H1 (cell line): ENCODE data around the gene VPS41. TPM values are rescaled to one million over a fixed set of nuclear protein-coding genes. Genes with fewer than 3 reads are reported as not detected.

Experiments used
- CTCF ChIA-PET: fragments of 300-600 bp; sonication (Branson Sonifier 250); formaldehyde crosslinking; loops from one replicate; lab custom pipeline; 2021; ENCODE audit not compliant: partially characterized antibody; lab: Charles Lee
- POLR2A ChIA-PET: fragments of 300-600 bp; sonication (Branson Sonifier 250); formaldehyde crosslinking; loops from one replicate; lab custom pipeline; 2021; ENCODE audit warnings: inconsistent platforms; ENCODE audit not compliant: partially characterized antibody; lab: Charles Lee
- DNase-seq, 2 experiments: peaks; one replicate each; pipeline versions ENCODE4 v3.0.0 to v3.0.0-alpha.2; 2010 to 2022; ENCODE audit warnings: low spot score in 2 of 2, low read depth in 1 of 2, mixed read lengths in 1 of 2
- FAIRE-seq: peaks from 2 replicates; lab custom pipeline; 2011; peaks lifted over from hg19 to GRCh38; lab: Jason Lieb, UNC
- H2AFZ ChIP-seq: 2 replicates; pipeline ENCODE4 v1.8.1; 2012; ENCODE audit warnings: low read length, inconsistent platforms
- H2AK5ac ChIP-seq: 2 replicates; pipeline ENCODE4 v1.6.1; 2013; ENCODE audit warnings: low read depth, low read length
- H2BK120ac ChIP-seq: replicated peaks from 2 replicates; pipeline ENCODE3; 2013; ENCODE audit warnings: low read depth, low read length, inconsistent platforms
- H2BK12ac ChIP-seq: 2 replicates; pipeline ENCODE4 v1.6.1; 2013; ENCODE audit warnings: low read depth, low read length
- H2BK15ac ChIP-seq: 2 replicates; pipeline ENCODE4 v1.6.1; 2013; ENCODE audit warnings: low read length
- H2BK20ac ChIP-seq: 2 replicates; pipeline ENCODE4 v1.6.1; 2013; ENCODE audit warnings: low read length
- H2BK5ac ChIP-seq: 2 replicates; pipeline ENCODE4 v1.6.1; 2013; ENCODE audit warnings: low read depth, low read length
- H3K14ac ChIP-seq: 2 replicates; pipeline ENCODE4 v1.6.1; 2013; ENCODE audit warnings: inconsistent platforms; ENCODE audit not compliant: insufficient read length
- H3K18ac ChIP-seq: 2 replicates; pipeline ENCODE4 v1.6.1; 2013; ENCODE audit warnings: low read length; ENCODE audit errors: extremely low read depth
- H3K23ac ChIP-seq: 2 replicates; pipeline ENCODE4 v1.6.1; 2013; ENCODE audit warnings: inconsistent platforms; ENCODE audit not compliant: insufficient read length
- H3K23me2 ChIP-seq: 2 replicates; pipeline ENCODE4 v1.6.1; 2013; ENCODE audit warnings: low read depth, low read length
- H3K27ac ChIP-seq: 2 replicates; pipeline ENCODE4 v1.6.1; 2011; ENCODE audit warnings: low read depth, low read length, inconsistent platforms
- H3K27me3 ChIP-seq, 4 experiments: replicated peaks in 1 of 4; 1 replicate in 1 of 4; 2 replicates in 3 of 4; pipeline versions ENCODE4 v1.6.1 to v1.8.1; 2011 to 2013; ENCODE audit warnings: low read length in 3 of 4, mild to moderate bottlenecking in 3 of 4, inconsistent platforms in 2 of 4, mixed read lengths in 2 of 4, moderate library complexity in 1 of 4; ENCODE audit not compliant: control insufficient read depth in 3 of 4, insufficient read depth in 3 of 4; ENCODE audit errors: extremely low read depth in 1 of 4
- H3K36me3 ChIP-seq, 4 experiments: 2 replicates each; pipeline versions ENCODE4 v1.6.1 to v1.8.1; 2011 to 2013; ENCODE audit warnings: mild to moderate bottlenecking in 4 of 4, low read length in 3 of 4, moderate library complexity in 2 of 4, control low read depth in 1 of 4, inconsistent platforms in 1 of 4; ENCODE audit not compliant: insufficient read depth in 4 of 4, control insufficient read depth in 2 of 4
- H3K4ac ChIP-seq: replicated peaks from 2 replicates; pipeline ENCODE3; 2013; ENCODE audit warnings: low read length, low read depth, mixed read lengths, inconsistent platforms; ENCODE audit not compliant: insufficient read length
- H3K4me1 ChIP-seq, 4 experiments: replicated peaks in 1 of 4; 1 replicate in 1 of 4; 2 replicates in 3 of 4; pipeline versions ENCODE4 v1.6.1 to v1.8.1; 2011 to 2013; ENCODE audit warnings: low read length in 3 of 4, inconsistent platforms in 2 of 4, mixed read lengths in 1 of 4; ENCODE audit not compliant: insufficient read depth in 4 of 4, control insufficient read depth in 3 of 4
- H3K4me2 ChIP-seq, 2 experiments: 2 replicates each; pipeline versions ENCODE4 v1.6.1 to v1.8.1; 2011 to 2013; ENCODE audit warnings: low read depth in 2 of 2, low read length in 2 of 2, control low read depth in 1 of 2, inconsistent platforms in 1 of 2, mild to moderate bottlenecking in 1 of 2; ENCODE audit not compliant: insufficient read depth in 1 of 2
- H3K4me3 ChIP-seq, 4 experiments: fragments of 200-600, 300-600 bp in 1 of 4; sonication (generic), shearing (Covaris generic), sonication (Bioruptor Twin) in 1 of 4; 2 replicates each; pipeline versions ENCODE4 v1.5.1 to v1.8.1; 2011 to 2016; ENCODE audit warnings: low read length in 4 of 4, low read depth in 3 of 4, control low read depth in 2 of 4, inconsistent platforms in 2 of 4, mild to moderate bottlenecking in 2 of 4, mixed read lengths in 1 of 4, moderate library complexity in 1 of 4; ENCODE audit not compliant: insufficient read depth in 2 of 4; ENCODE audit errors: extremely low read depth in 1 of 4
- H3K56ac ChIP-seq: replicated peaks from 2 replicates; pipeline ENCODE3; 2013; ENCODE audit warnings: low read depth, mild to moderate bottlenecking, mixed read lengths, low read length, inconsistent platforms; ENCODE audit not compliant: insufficient read length
- H3K79me1 ChIP-seq: 2 replicates; pipeline ENCODE4 v1.6.1; 2013; ENCODE audit warnings: low read depth, low read length, control low read depth
- H3K79me2 ChIP-seq, 2 experiments: 2 replicates each; pipeline versions ENCODE4 v1.6.1 to v1.8.1; 2012 to 2013; ENCODE audit warnings: low read length in 2 of 2, mild to moderate bottlenecking in 2 of 2, inconsistent platforms in 1 of 2; ENCODE audit not compliant: insufficient read depth in 2 of 2, control insufficient read depth in 1 of 2
- H3K9ac ChIP-seq, 4 experiments: replicated peaks in 1 of 4; 1 replicate in 1 of 4; 2 replicates in 3 of 4; pipeline versions ENCODE4 v1.6.1 to v1.8.1; 2011 to 2013; ENCODE audit warnings: low read depth in 3 of 4, low read length in 3 of 4, control low read depth in 2 of 4, mild to moderate bottlenecking in 2 of 4, moderate library complexity in 2 of 4, inconsistent platforms in 1 of 4; ENCODE audit errors: extremely low read depth in 1 of 4
- H3K9me3 ChIP-seq, 2 experiments: 2 replicates each; pipeline versions ENCODE4 v1.6.1 to v1.8.1; 2012 to 2013; ENCODE audit warnings: mild to moderate bottlenecking in 2 of 2, moderate library complexity in 2 of 2, control low read depth in 1 of 2, inconsistent platforms in 1 of 2, low read depth in 1 of 2, low read length in 1 of 2, mixed read lengths in 1 of 2; ENCODE audit not compliant: insufficient read depth in 2 of 2
- H4K20me1 ChIP-seq, 2 experiments: replicated peaks in 1 of 2; 2 replicates each; pipeline versions ENCODE3 to v1.8.1; 2011 to 2013; ENCODE audit warnings: inconsistent platforms in 2 of 2, low read length in 2 of 2, mild to moderate bottlenecking in 1 of 2; ENCODE audit not compliant: insufficient read depth in 2 of 2, control insufficient read depth in 1 of 2
- H4K5ac ChIP-seq: 2 replicates; pipeline ENCODE4 v1.6.1; 2013; ENCODE audit warnings: low read length, low read depth, mixed read lengths, inconsistent platforms; ENCODE audit not compliant: insufficient read length
- H4K8ac ChIP-seq: 2 replicates; pipeline ENCODE4 v1.8.0; 2013; ENCODE audit warnings: mild to moderate bottlenecking, moderate library complexity, low read length, inconsistent platforms; ENCODE audit not compliant: insufficient read depth; ENCODE audit errors: extremely low read depth
- H4K91ac ChIP-seq: replicated peaks from 2 replicates; pipeline ENCODE3; 2013; ENCODE audit warnings: low read length, mixed read lengths, inconsistent platforms; ENCODE audit not compliant: insufficient read length
- CTBP2 ChIP-seq: IDR thresholded peaks from 2 replicates; pipeline ENCODE4 v1.7.0; 2011; ENCODE audit warnings: borderline replicate concordance, mild to moderate bottlenecking, moderate library complexity, mixed read lengths, low read length; ENCODE audit not compliant: insufficient read depth, insufficient read length
- POLR2AphosphoS5 ChIP-seq: IDR thresholded peaks from 2 replicates; pipeline ENCODE4 v1.6.1; 2011; ENCODE audit warnings: low read depth, low read length
- RAD21 ChIP-seq, 2 experiments: IDR thresholded peaks in 1 of 2; conservative IDR thresholded peaks in 1 of 2; 2 replicates each; pipeline ENCODE4 v1.6.1; 2011; ENCODE audit warnings: low read depth in 2 of 2, low read length in 2 of 2, improper control_type of control experiment in 1 of 2, inconsistent platforms in 1 of 2, mild to moderate bottlenecking in 1 of 2, moderate library complexity in 1 of 2
- SIRT6 ChIP-seq: IDR thresholded peaks from one replicate; pipeline ENCODE4 v1.7.1; 2012; ENCODE audit warnings: low read length, inconsistent platforms
- SP2 ChIP-seq: IDR thresholded peaks from 2 replicates; pipeline ENCODE4 v1.6.1; 2012; ENCODE audit warnings: mild to moderate bottlenecking, low read length, inconsistent platforms
- WGBS, 2 experiments: shearing (Covaris generic) in 1 of 2; methylation state at CpG; one replicate each; pipeline versions ENCODE4 v1.1.6 to v1.1.7; 2013 to 2015; ENCODE audit warnings: low lambda C conversion rate in 2 of 2, mixed read lengths in 2 of 2, inconsistent platforms in 1 of 2, low coverage in 1 of 2, missing lambda C conversion rate in 1 of 2; ENCODE audit not compliant: insufficient replicate concordance in 2 of 2, insufficient coverage in 1 of 2, insufficient read length in 1 of 2; ENCODE audit errors: extremely low coverage in 1 of 2, missing lambda C conversion rate in 1 of 2; 5-methylcytosine and 5-hydroxymethylcytosine counted together
- polyA plus RNA-seq, 7 experiments: library from polyadenylated mRNA; depleted of rRNA in 3 of 7; stranded (reverse) in 5 of 7; unstranded in 2 of 7; fragments of >200 nt in 5 of 7; fragments of 200-250 nt in 2 of 7; gene quantifications; 1 replicate in 5 of 7; 2 replicates in 1 of 7; 4 replicates in 1 of 7; pipeline versions ENCODE4 v1.2.1 to v1.2.3, GENCODE V29; 2011 to 2013; ENCODE audit warnings: missing spikeins in 2 of 7, mixed read lengths in 2 of 7
- total RNA-seq: library from RNA; stranded (reverse); fragmentation: NEBNext Ultra II Directional; extraction: Animal tissue kit (Norgen Biotek cat#: 25700); gene quantifications from 2 replicates; pipeline ENCODE4 v1.2.1, GENCODE V29; 2021
- TF ChIP-seq, protein P1 (sequence below), 3 experiments: IDR thresholded peaks; 1 replicate in 2 of 3; 2 replicates in 1 of 3; pipeline versions ENCODE4 v1.5.1 to v1.6.1; 2011; ENCODE audit warnings: low read length in 3 of 3, mild to moderate bottlenecking in 3 of 3, inconsistent platforms in 2 of 3, low read depth in 1 of 3, moderate library complexity in 1 of 3; ENCODE audit not compliant: insufficient read depth in 1 of 3; ENCODE audit errors: control extremely low read depth in 1 of 3
- TF ChIP-seq, protein P2 (sequence below): IDR thresholded peaks from 2 replicates; pipeline ENCODE4 v1.6.1; 2012; ENCODE audit warnings: inconsistent platforms

Gene VPS41
- total and polyA plus RNA-seq, 2 of the 8 experiments (the other 6 are each of a cell fraction or from before 2014, with no cell fraction given) = 10.7 to 63.3 TPM

DNA sequence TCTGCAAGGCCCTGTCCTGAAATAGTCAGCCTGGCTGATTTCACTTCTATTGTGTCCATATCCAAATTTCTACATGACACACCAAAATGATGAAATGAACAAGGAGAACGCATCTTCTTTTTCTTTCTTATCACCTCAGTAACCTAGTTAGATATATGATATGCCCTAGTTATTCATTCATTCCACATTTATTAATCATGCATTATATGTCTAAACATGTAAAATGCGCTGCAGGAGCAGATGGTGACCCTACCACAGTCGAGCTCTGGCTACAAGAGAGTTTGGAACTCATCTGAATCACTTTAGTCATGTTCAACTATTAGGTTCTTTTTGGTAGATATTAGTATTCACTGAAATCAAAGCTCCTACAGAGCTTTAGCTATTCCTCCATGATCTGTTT lies 31.8 kb upstream of the VPS41 start:
- H3K4me1 ChIP-seq = peaks cover 0 to 6% (median 0%) of the 10 kb centered on the region in 4 experiments; a peak in 1 of 7 replicates
- H4K91ac ChIP-seq = no peak overlapping the region
- no peaks in the 10 kb centered on the region for H3K9me3 ChIP-seq
- H4K8ac ChIP-seq = no peak overlapping the region
- DNase-seq = no peak
- no peak overlapping the region for H2BK12ac ChIP-seq
- H2BK15ac ChIP-seq = no peak overlapping the region
- no peak overlapping the region for H2AK5ac ChIP-seq
- H2BK5ac ChIP-seq = no peak overlapping the region
- H2AFZ ChIP-seq = no peak overlapping the region
- no peaks in the 10 kb centered on the region for H3K27me3 ChIP-seq
- H3K79me2 ChIP-seq = no peaks in the 10 kb centered on the region
- H4K5ac ChIP-seq = no peak overlapping the region
- H3K14ac ChIP-seq = no peak overlapping the region
- H3K4me3 ChIP-seq = no peak overlapping the region
- no peak overlapping the region for H3K27ac ChIP-seq
- no peak overlapping the region for H3K4ac ChIP-seq
- H3K9ac ChIP-seq = no peak overlapping the region
- no peaks in the 10 kb centered on the region for H3K23me2 ChIP-seq
- ChIA-PET CTCF (interaction anchor here (0.7 kb wide), 1 partner anchor 60 kb away, joined by 3 read pairs; no protein-coding TSS in a partner anchor), POLR2A (no interaction called here)
- no peaks in the 10 kb centered on the region for H4K20me1 ChIP-seq
- H2BK20ac ChIP-seq = no peak overlapping the region
- H3K4me2 ChIP-seq = no peak overlapping the region
- no peak overlapping the region for H3K18ac ChIP-seq
- H2BK120ac ChIP-seq = no peak overlapping the region
- WGBS, 2 experiments = 95% methylated on average over 3 of the region's 3 CpGs; no CpG with 5 or more reads in 1 of the 2 experiments
- no peak for TF ChIP-seq RAD21 (IDR thresholded peaks at IDR 0.05 in 1 of 2, conservative IDR thresholded peaks at IDR 0.05 in 1 of 2; ENCODE audit: low read depth in 2 of 2, low read length in 2 of 2)
- TF ChIP-seq SP2 = no peak
- TF ChIP-seq POLR2AphosphoS5 = no peak
- no peak for TF ChIP-seq CTBP2
- TF ChIP-seq, protein P1, sequence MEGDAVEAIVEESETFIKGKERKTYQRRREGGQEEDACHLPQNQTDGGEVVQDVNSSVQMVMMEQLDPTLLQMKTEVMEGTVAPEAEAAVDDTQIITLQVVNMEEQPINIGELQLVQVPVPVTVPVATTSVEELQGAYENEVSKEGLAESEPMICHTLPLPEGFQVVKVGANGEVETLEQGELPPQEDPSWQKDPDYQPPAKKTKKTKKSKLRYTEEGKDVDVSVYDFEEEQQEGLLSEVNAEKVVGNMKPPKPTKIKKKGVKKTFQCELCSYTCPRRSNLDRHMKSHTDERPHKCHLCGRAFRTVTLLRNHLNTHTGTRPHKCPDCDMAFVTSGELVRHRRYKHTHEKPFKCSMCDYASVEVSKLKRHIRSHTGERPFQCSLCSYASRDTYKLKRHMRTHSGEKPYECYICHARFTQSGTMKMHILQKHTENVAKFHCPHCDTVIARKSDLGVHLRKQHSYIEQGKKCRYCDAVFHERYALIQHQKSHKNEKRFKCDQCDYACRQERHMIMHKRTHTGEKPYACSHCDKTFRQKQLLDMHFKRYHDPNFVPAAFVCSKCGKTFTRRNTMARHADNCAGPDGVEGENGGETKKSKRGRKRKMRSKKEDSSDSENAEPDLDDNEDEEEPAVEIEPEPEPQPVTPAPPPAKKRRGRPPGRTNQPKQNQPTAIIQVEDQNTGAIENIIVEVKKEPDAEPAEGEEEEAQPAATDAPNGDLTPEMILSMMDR (IDR thresholded peaks at IDR 0.05; ENCODE audit: control extremely low read depth in 1 of 3, insufficient read depth in 1 of 3, low read depth in 1 of 3, low read length in 3 of 3) = no peak
- TF ChIP-seq, protein P2, sequence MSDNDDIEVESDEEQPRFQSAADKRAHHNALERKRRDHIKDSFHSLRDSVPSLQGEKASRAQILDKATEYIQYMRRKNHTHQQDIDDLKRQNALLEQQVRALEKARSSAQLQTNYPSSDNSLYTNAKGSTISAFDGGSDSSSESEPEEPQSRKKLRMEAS = no peak
- TF ChIP-seq SIRT6 = no peak
- no peak overlapping the region for H3K56ac ChIP-seq
- H3K23ac ChIP-seq = no peak overlapping the region
- no peaks in the 10 kb centered on the region for H3K36me3 ChIP-seq
- no peaks in the 10 kb centered on the region for H3K79me1 ChIP-seq
- no peak for FAIRE-seq
